ELF-1 (cell line): Measurements from ENCODE around the gene SCAMP2.

Experiments used
- DNase-seq: peaks from one replicate; pipeline ENCODE4 v3.0.0-alpha.2; 2016; ENCODE audit warnings: low read depth, low spot score

SCAMP2 gene

GRCh38 chr15:74863239-74864056 is 9.7 kb downstream of the SCAMP2 start:
- DNase-seq: no peak

GRCh38 chr15:74858369-74858740 is 14.8 kb downstream of the SCAMP2 start:
- no peak for DNase-seq

- DNase-seq: no peak
Measured at GRCh38 chr15:74857671-74858368, 15.3 kb downstream of the SCAMP2 start.

- no peak for DNase-seq
Measured at GRCh38 chr15:74857082-74857655, 16.0 kb downstream of the SCAMP2 start.

GRCh38 chr15:74856537-74856936 is 16.6 kb downstream of the SCAMP2 start:
- DNase-seq: no peak

- DNase-seq: no peak
Measured at GRCh38 chr15:74855857-74856256, 17.3 kb downstream of the SCAMP2 start.

GRCh38 chr15:74854453-74855022 is 18.6 kb downstream of the SCAMP2 start:
- no peak for DNase-seq

GRCh38 chr15:74851960-74852359 is 21.2 kb downstream of the SCAMP2 start:
- peak; percentile 61 for DNase-seq

GRCh38 chr15:74850393-74850792 is 22.8 kb downstream of the SCAMP2 start:
- no peak for DNase-seq

GRCh38 chr15:74847432-74847831 is 25.7 kb downstream of the SCAMP2 start:
- no peak for DNase-seq

- DNase-seq: no peak
Measured at GRCh38 chr15:74845581-74845980, 27.6 kb downstream of the SCAMP2 start.

GRCh38 chr15:74845208-74845568 is 28.0 kb downstream of the SCAMP2 start:
- DNase-seq: no peak

GRCh38 chr15:74844319-74845207 is 28.6 kb downstream of the SCAMP2 start:
- no peak for DNase-seq

- DNase-seq: no peak
Measured at GRCh38 chr15:74843891-74844299, 29.3 kb downstream of the SCAMP2 start.

- no peak for DNase-seq
Measured at GRCh38 chr15:74843445-74843828, 29.7 kb downstream of the SCAMP2 start.

- DNase-seq: peak; percentile 95
Measured at GRCh38 chr15:74842581-74843444, 30.4 kb downstream of the SCAMP2 start, which contains the start of gene ULK3. Gene ULK3, minus strand, starts transcription at chr15:74843156. Its CDS starts 51 bp downstream, at chr15:74843105.

GRCh38 chr15:74841891-74842373 is 31.2 kb downstream of the SCAMP2 start:
- no peak for DNase-seq

GRCh38 chr15:74840851-74841775 is 32.1 kb downstream of the SCAMP2 start:
- DNase-seq: no peak
